ENCODE measurements around the gene PTP4A1. TPM values are rescaled to one million over a fixed set of nuclear protein-coding genes. Genes with fewer than 3 reads are reported as not detected.

The PTP4A1 gene
- total and polyA plus RNA-seq, 2 of the 13 experiments (the other 11 are each of a cell fraction or from before 2014, with no cell fraction given): 141 to 376 TPM

- TF ChIP-seq PAXIP1 (CRISPR knock-in tag; conservative IDR thresholded peaks at IDR 0.05): peak; percentile 81
- TF ChIP-seq ZNF644 (CRISPR knock-in tag; IDR thresholded peaks at IDR 0.05; ENCODE audit: low read depth): peak; percentile 98
- TF ChIP-seq SAP130 (CRISPR knock-in tag; IDR thresholded peaks at IDR 0.05; ENCODE audit: low read depth): peak; percentile 80
- peak; percentile 81 for TF ChIP-seq RXRB (CRISPR knock-in tag; IDR thresholded peaks at IDR 0.05; ENCODE audit: borderline replicate concordance)
- TF ChIP-seq ONECUT2 (CRISPR knock-in tag; IDR thresholded peaks at IDR 0.05): peak; percentile 93
- peak; percentile 80 for TF ChIP-seq KAT8 (CRISPR knock-in tag; IDR thresholded peaks at IDR 0.05)
- TF ChIP-seq ZFAT (CRISPR knock-in tag; conservative IDR thresholded peaks at IDR 0.05): no peak
- peak; percentile 100 for TF ChIP-seq RFXAP (CRISPR knock-in tag; IDR thresholded peaks at IDR 0.05; ENCODE audit: borderline replicate concordance)
- TF ChIP-seq SOX5 (CRISPR knock-in tag; IDR thresholded peaks at IDR 0.05; ENCODE audit: borderline replicate concordance): peak; percentile 100
- peak; percentile 70 for TF ChIP-seq ELF3 (CRISPR knock-in tag; IDR thresholded peaks at IDR 0.05)
- TF ChIP-seq ATF2 (CRISPR knock-in tag; IDR thresholded peaks at IDR 0.05): peak; percentile 100
- peak; percentile 3; the same call in 1 of the 2 replicates for TF ChIP-seq ZNF362 (CRISPR knock-in tag; IDR thresholded peaks at IDR 0.05; ENCODE audit: borderline replicate concordance)
- peak; percentile 92 for TF ChIP-seq ZNF646 (CRISPR knock-in tag; IDR thresholded peaks at IDR 0.05)
- no peak for TF ChIP-seq ZNF225 (CRISPR knock-in tag; IDR thresholded peaks at IDR 0.05)
- TF ChIP-seq FOSL2 (CRISPR knock-in tag; IDR thresholded peaks at IDR 0.05): peak; percentile 89
- no peak for TF ChIP-seq ZNF513 (CRISPR knock-in tag; conservative IDR thresholded peaks at IDR 0.05)
These were observed 17.7 kb downstream of the PTP4A1 start (continued) for GRCh38 chr6:63589952-63590411.
